Activated T-helper 2 cell treated with anti-CD3 and anti-CD28 coated beads, Interferon-gamma antibody, Interleukin-2, Interleukin-4, amounts not matched to agents 10 μg/mL and 5 μg/mL and 100 μg/mL, durations not matched to agents 14 hours and 24 hours and 36 hours (primary cell): Measurements from ENCODE around the gene KANSL2. TPM values are rescaled to one million over a fixed set of nuclear protein-coding genes. Genes with fewer than 3 reads are reported as not detected.
"Not testable (repeated sequence)": the region's sequence is repeated elsewhere in the genome, so short reads cannot be mapped to it uniquely, and the experiment has no call there.

Experiments
- DNase-seq: peaks from one replicate; pipeline ENCODE4 v3.0.0; 2021; ENCODE audit warnings: low spot score
- H3K27ac Mint-ChIP-seq: one replicate; pipeline ENCODE4 v1.8.0; 2021; ENCODE audit warnings: mixed read lengths
- H3K27me3 Mint-ChIP-seq: one replicate; pipeline ENCODE4 v1.8.0; 2021; ENCODE audit warnings: low read depth, mixed read lengths
- H3K36me3 Mint-ChIP-seq: one replicate; pipeline ENCODE4 v1.8.0; 2021; ENCODE audit warnings: low read depth, mixed read lengths
- H3K4me1 Mint-ChIP-seq: one replicate; pipeline ENCODE4 v1.8.0; 2021; ENCODE audit warnings: low read depth, mixed read lengths
- H3K4me3 Mint-ChIP-seq: one replicate; pipeline ENCODE4 v1.8.0; 2021; ENCODE audit warnings: low read depth, mild to moderate bottlenecking, moderate library complexity, mixed read lengths
- H3K9me3 Mint-ChIP-seq: one replicate; pipeline ENCODE4 v1.8.0; 2021; ENCODE audit warnings: mixed read lengths
- intact Hi-C: fragments of 100-400 bp; cut with micrococcal nuclease; formaldehyde crosslinking; loops from one replicate; pipeline ENCODE4 v1.15.1; 2023
- total RNA-seq: library from RNA; stranded (reverse); gene quantifications from 2 replicates; pipeline ENCODE4 v1.2.3, GENCODE V29; 2022

The KANSL2 gene
- 59.5 and 62.7 TPM in 2 replicates for total RNA-seq

- H3K27me3 Mint-ChIP-seq, result no peaks in the 10 kb centered on the region
- peak; percentile 98 for DNase-seq
- intact Hi-C loops, result loop anchor here (1.0 to 5.0 kb wide), 2 partner anchors 34 to 575 kb away; partner anchors contain the start of genes CCNT1 and SENP1
- H3K4me3 Mint-ChIP-seq, result peak within 1 kb of the TSS; percentile 99
- peaks cover 38% of the 10 kb centered on the region for H3K4me1 Mint-ChIP-seq
- peak within 1 kb of the TSS; percentile 94 for H3K27ac Mint-ChIP-seq
- H3K9me3 Mint-ChIP-seq, result no peaks in the 10 kb centered on the region
- peaks cover 54% of the 10 kb centered on the region for H3K36me3 Mint-ChIP-seq
These were observed at the start of gene KANSL2 for GRCh38 chr12:48681710-48682532. Gene KANSL2 (minus strand): TSS chr12:48682238. CDS start chr12:48681632, 606 bp downstream.

GRCh38 chr12:48728807-48729206 is 46.8 kb upstream of the KANSL2 start:
- Mint-ChIP-seq H3K27me3 (peaks cover 11% of the 10 kb centered on the region), H3K4me1 (no peaks in the 10 kb centered on the region), H3K9me3 (no peaks in the 10 kb centered on the region), H3K36me3 (no peaks in the 10 kb centered on the region), H3K27ac (no peak overlapping the region), H3K4me3 (no peak overlapping the region)
- intact Hi-C loops, result no loop called here
- no peak for DNase-seq

- H3K27me3 Mint-ChIP-seq, H3K4me1 Mint-ChIP-seq, intact Hi-C loops, H3K4me3 Mint-ChIP-seq, H3K27ac Mint-ChIP-seq, DNase-seq: not testable (repeated sequence)
- Mint-ChIP-seq H3K9me3 (peaks cover 28% of the 10 kb centered on the region), H3K36me3 (peaks cover 20% of the 10 kb centered on the region)
These were observed 38.7 kb upstream of the KANSL2 start for GRCh38 chr12:48720737-48721136.

GRCh38 chr12:48720171-48720570 is 38.1 kb upstream of the KANSL2 start:
- H3K4me3 Mint-ChIP-seq, DNase-seq, intact Hi-C loops, H3K27ac Mint-ChIP-seq, H3K27me3 Mint-ChIP-seq: not testable (repeated sequence)
- peaks cover 26% of the 10 kb centered on the region for H3K36me3 Mint-ChIP-seq
- peaks cover 11% of the 10 kb centered on the region for H3K4me1 Mint-ChIP-seq
- H3K9me3 Mint-ChIP-seq, result peaks cover 28% of the 10 kb centered on the region

- H3K4me3 Mint-ChIP-seq, H3K27me3 Mint-ChIP-seq, H3K27ac Mint-ChIP-seq, intact Hi-C loops, DNase-seq: not testable (repeated sequence)
- Mint-ChIP-seq H3K4me1 (peaks cover 22% of the 10 kb centered on the region), H3K36me3 (peaks cover 37% of the 10 kb centered on the region), H3K9me3 (peaks cover 28% of the 10 kb centered on the region)
These were observed 37.0 kb upstream of the KANSL2 start for GRCh38 chr12:48719002-48719401.

GRCh38 chr12:48717252-48717695 is 35.2 kb upstream of the KANSL2 start:
- peak overlapping the region; percentile 95 for H3K27ac Mint-ChIP-seq
- H3K27me3 Mint-ChIP-seq, result no peaks in the 10 kb centered on the region
- peak overlapping the region; percentile 92 for H3K4me3 Mint-ChIP-seq
- peaks cover 52% of the 10 kb centered on the region for H3K36me3 Mint-ChIP-seq
- H3K9me3 Mint-ChIP-seq, result peaks cover 28% of the 10 kb centered on the region
- no peak for DNase-seq
- intact Hi-C loops, result loop anchor here (1.0 to 2.0 kb wide), 2 partner anchors 36 to 39 kb away; no protein-coding TSS in a partner anchor
- H3K4me1 Mint-ChIP-seq, result peaks cover 31% of the 10 kb centered on the region

- intact Hi-C loops, result loop anchor here (1.0 to 2.0 kb wide), 4 partner anchors 34 to 136 kb away; partner anchors contain the start of genes DDX23 and KANSL2
- DNase-seq, result peak; percentile 99
- peaks cover 57% of the 10 kb centered on the region for H3K36me3 Mint-ChIP-seq
- peaks cover 28% of the 10 kb centered on the region for H3K9me3 Mint-ChIP-seq
- H3K27ac Mint-ChIP-seq, result peak within 1 kb of the TSS; percentile 95
- peaks cover 31% of the 10 kb centered on the region for H3K4me1 Mint-ChIP-seq
- H3K4me3 Mint-ChIP-seq, result peak within 1 kb of the TSS; percentile 92
- no peaks in the 10 kb centered on the region for H3K27me3 Mint-ChIP-seq
These were observed 34.6 kb upstream of the KANSL2 start, which contains the start of gene CCNT1 for GRCh38 chr12:48716493-48717251. Gene CCNT1 (minus strand): TSS chr12:48716707. CDS start chr12:48716675, 32 bp downstream.

- intact Hi-C loops, result loop anchor here (1.0 to 2.0 kb wide), 3 partner anchors 34 to 136 kb away; partner anchors contain the start of genes DDX23 and KANSL2
- H3K27me3 Mint-ChIP-seq, result no peaks in the 10 kb centered on the region
- peaks cover 61% of the 10 kb centered on the region for H3K36me3 Mint-ChIP-seq
- H3K4me1 Mint-ChIP-seq, result peaks cover 31% of the 10 kb centered on the region
- H3K4me3 Mint-ChIP-seq, result peak overlapping the region; percentile 92
- peak overlapping the region; percentile 95 for H3K27ac Mint-ChIP-seq
- DNase-seq, result no peak
- H3K9me3 Mint-ChIP-seq, result peaks cover 23% of the 10 kb centered on the region
These were observed 34.1 kb upstream of the KANSL2 start for GRCh38 chr12:48716168-48716492.

GRCh38 chr12:48712209-48712608 is 30.2 kb upstream of the KANSL2 start:
- no peaks in the 10 kb centered on the region for H3K9me3 Mint-ChIP-seq
- H3K27ac Mint-ChIP-seq, result no peak overlapping the region
- intact Hi-C loops, result no loop called here
- H3K27me3 Mint-ChIP-seq, result no peaks in the 10 kb centered on the region
- H3K4me1 Mint-ChIP-seq, result peaks cover 36% of the 10 kb centered on the region
- DNase-seq, result no peak
- H3K4me3 Mint-ChIP-seq, result no peak overlapping the region
- peaks cover 68% of the 10 kb centered on the region for H3K36me3 Mint-ChIP-seq

- DNase-seq, H3K4me3 Mint-ChIP-seq, intact Hi-C loops, H3K4me1 Mint-ChIP-seq, H3K27me3 Mint-ChIP-seq, H3K9me3 Mint-ChIP-seq, H3K27ac Mint-ChIP-seq: not testable (repeated sequence)
- peaks cover 63% of the 10 kb centered on the region for H3K36me3 Mint-ChIP-seq
These were observed 16.8 kb upstream of the KANSL2 start for GRCh38 chr12:48698822-48699221.

GRCh38 chr12:48696626-48697025 is 14.6 kb upstream of the KANSL2 start:
- no peak overlapping the region for H3K4me3 Mint-ChIP-seq
- no peak overlapping the region for H3K27ac Mint-ChIP-seq
- intact Hi-C loops, result no loop called here
- peaks cover 4% of the 10 kb centered on the region for H3K4me1 Mint-ChIP-seq
- no peaks in the 10 kb centered on the region for H3K27me3 Mint-ChIP-seq
- no peak for DNase-seq
- peaks cover 82% of the 10 kb centered on the region for H3K36me3 Mint-ChIP-seq
- H3K9me3 Mint-ChIP-seq, result no peaks in the 10 kb centered on the region

GRCh38 chr12:48695859-48696258 is 13.8 kb upstream of the KANSL2 start:
- Mint-ChIP-seq H3K36me3 (peaks cover 88% of the 10 kb centered on the region), H3K4me1 (peaks cover 11% of the 10 kb centered on the region), H3K27ac (no peak overlapping the region), H3K9me3 (no peaks in the 10 kb centered on the region), H3K4me3 (no peak overlapping the region), H3K27me3 (no peaks in the 10 kb centered on the region)
- DNase-seq, result no peak
- intact Hi-C loops, result no loop called here
